NCI-H1048 (cell line): ENCODE data around the gene RIPOR3.
"Not testable (repeated sequence)": the region's sequence is repeated elsewhere in the genome, so short reads cannot be mapped to it uniquely, and the experiment has no call there.

Source experiments
- DNase-seq: peaks from one replicate; lab custom pipeline; 2025; lab: John Stamatoyannopoulos, UW

The RIPOR3 gene

DNA sequence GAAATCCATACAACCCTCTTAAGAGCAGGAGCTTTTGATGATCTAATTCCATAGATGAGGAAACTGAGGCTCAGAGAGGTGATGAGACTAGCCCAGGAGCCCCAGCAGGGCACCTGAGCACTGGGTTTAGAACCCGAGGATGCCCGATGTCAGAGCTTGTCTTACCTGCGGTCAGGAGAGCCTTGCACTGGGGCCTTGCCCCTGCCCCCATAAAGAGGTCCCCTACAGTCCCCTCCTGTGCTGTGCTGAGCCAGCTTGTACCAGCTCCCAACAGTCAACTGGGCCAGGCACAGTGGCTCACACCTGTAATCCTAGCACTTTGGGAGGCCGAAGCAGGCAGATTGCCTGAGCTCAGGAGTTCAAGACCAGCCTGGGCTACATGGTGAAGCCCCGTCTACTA lies 58.6 kb downstream of the RIPOR3 start:
- DNase-seq = no peak

DNA sequence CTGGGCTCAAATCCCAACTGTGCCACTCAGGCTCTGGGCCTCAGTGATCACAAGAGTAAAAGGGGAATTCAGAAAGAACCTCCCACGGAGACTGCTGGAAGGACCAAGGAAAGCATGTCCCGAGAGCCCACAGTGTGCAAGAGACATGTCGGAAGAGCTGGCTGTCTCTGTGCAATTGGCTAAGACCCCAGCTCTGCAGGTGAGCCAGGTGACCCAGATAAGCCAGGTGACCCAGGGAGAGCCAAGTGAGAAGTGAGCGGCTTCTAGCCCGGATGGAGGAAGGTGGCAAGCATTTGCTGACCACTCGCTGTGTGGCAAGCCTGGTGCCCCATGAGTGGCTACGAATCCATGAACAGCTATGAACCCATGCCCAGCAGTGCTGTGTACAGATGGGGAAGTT lies 59.1 kb downstream of the RIPOR3 start:
- no peak for DNase-seq

DNA sequence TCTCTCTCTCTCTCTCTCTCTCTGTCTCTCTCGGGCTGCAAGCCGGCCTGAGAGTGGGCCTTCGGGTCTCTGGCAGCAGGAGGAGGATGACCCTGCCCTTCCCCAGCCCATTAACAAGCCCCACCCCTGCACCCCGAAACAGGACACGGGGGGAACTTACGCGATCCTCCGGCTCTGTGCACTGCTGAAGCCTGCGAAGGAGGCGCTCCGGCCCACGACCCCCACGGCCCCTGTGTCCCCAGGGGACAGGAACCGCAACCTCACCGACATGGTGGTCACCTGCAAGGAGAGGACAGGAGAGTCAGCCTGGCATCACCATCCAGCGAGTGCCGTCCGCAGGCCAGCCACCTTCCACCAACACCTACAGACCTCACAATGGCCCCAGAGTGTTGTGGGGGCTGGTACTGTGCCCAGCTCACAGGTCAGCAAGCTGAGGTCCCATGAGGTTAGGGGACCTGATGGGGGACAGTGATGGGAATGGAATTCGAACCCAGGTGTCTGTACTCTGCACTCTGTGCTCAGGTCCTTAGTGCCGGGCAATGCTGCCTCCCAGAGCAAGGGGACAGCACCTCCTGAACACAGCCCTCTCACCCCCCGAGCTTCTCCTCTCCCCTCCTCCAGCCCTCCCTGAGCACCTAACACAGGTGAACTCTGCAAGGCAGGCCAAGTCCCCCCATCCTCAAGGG lies 60.6 kb downstream of the RIPOR3 start:
- DNase-seq = no peak

DNA sequence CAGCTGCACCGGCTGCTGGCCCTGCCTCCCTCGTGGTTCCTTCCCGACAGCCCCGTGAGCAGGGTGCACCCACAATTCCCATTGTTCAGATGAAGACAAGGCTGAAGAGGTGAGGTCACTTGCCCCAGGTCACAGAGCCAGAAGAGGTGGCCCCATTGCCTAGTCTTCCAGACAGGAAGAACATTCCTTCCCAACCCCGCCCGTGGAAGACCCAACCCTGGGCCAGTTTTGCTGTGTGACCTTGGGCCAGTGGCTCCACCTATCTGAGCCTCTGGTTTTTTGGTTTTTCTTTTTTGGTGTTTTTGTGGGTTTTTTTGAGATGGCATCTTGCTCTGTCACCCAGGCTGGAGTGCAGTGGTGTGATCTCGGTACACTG lies 61.7 kb downstream of the RIPOR3 start:
- no peak for DNase-seq

DNA sequence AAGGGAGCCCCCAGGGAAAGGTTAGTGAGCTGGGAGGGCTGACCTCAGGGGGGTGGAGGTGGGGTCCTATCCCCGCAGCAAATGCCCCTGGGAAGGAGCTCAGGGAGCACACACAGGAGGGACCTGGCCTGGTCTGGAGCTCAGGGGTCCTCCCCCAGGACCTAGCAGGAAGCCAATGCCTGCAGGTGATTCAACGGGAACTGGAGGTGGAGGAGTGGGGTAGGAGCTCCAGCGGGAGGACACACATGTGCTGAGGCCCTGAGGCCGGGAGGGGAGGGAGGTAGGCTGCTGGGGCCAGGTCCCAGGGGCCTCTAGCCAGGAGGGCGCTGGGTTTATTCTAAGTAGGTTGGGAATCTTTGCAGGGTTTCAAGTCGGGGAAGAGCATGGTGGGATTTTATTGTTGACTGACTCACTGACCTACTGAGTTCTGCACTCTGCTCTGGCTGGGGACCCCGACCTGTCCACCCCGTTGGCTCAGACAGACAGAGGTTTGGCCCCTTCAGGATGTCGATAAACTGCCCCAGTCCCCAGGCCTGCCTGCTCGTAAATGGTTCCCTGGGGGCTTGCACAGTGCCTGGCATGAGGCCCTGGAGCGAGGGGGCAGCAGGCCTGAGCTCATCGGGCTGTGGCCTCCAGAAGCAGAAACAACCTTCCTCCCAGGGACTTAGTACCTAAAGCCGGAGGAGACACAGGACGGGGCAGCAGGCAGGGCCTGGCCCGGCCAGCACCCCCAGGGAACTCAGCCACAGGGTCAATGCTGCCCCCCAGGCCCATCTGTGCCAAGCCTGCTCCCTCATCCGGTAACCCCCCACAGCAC lies 62.3 kb downstream of the RIPOR3 start:
- DNase-seq = no peak

DNA sequence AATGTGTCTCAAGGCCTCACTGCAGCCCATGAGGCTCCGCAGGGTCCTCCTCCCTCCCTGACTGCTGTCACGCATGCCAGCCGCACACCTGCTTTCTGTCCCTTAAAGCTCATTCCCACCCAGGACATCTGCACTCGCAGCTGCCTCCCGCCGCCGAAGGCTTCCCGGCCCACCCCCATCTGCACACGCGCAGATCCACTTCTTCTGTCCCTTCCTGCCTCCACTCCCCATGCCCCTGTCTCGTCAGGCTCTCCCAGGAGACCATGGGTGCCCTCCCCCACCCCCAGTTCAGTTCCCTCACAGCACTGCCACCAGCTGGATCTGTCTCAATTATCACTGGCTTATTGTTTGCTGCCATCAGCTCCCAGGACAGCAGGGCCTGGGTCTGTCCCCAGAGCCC lies 63.0 kb downstream of the RIPOR3 start:
- DNase-seq = no peak

DNA sequence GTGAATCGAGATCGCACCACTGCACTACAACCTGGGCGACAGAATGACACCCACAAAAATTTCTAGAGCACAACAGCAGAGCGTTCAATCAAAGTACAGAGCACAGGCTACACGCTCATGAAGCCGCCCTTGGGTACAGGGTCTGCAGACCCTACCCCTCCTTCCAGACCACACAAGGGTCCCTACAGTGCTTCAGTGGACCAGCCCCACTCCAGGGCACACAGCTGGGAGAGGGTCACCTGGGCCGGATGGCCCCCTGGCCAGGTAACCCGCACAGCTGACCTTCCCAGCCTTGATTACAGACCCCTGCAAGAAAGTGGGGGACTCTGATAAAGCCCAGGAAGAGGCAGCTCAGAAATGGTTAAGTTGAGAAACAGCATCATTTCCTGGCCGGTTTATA lies 63.6 kb downstream of the RIPOR3 start:
- no peak for DNase-seq

DNA sequence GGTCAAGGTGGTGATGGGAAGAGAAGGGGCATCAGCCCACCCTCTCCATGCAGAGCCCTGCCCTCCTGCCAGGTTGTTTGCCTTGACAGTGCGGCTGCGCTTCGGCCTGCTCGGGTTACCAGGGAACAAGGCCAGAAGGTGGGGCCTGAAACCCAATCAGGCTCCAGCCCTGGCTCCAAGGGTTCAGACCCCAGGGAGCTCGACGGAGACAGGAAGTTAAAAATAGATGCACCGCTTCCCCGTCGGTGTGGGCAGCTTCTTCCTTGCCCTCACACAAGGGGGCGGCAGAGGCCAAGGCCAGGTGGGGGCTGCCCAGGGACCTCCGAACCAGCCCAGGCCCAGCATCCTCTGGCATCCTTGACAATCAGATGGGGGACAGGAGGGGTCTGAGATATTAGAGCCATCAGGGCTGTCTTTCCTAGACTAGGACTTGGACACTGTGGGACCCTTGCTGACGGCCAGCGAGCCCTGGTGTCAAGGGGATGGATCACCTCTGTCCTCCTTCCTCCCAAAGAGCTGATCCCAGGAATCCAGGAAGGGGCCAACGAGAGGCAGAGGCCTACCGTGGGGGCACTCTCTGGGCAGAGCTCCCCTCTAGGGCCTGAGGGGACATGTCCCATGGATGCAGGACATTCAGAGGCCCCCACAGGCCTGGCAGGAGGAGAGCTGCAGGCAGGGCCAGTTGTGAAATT lies 65.2 kb downstream of the RIPOR3 start:
- no peak for DNase-seq

DNA sequence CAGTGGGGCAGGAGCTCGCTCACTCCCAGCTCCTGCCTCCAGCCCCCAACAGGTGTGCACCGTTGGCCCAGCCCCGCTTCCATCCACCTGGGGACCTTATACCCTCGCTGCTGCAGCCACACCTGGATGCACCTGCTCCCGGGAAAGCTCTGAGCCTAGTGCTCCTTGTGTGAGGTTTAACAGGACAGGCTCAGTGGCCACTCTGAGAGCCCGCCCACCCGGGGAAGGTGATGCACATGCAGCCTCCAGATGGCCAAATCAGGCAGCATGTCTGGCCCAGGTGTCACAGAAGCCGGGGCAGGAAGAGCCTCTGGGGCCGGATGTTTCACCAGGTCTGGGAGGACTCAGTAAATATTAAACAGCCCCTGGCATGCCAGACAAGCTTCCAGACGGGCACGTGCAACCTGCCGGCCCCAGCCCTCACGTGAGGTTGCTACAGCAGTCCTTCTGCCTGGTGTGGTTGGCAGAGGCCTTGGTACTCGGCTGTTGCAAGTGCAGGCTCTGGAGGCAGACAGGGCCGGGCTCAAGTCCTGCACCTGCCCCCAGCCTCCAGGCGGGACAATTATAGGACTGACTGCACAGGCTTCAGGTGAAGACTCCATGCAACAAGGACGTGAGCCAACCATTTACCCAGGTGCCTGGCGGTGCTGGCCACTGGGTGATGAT lies 66.9 kb downstream of the RIPOR3 start:
- no peak for DNase-seq

DNA sequence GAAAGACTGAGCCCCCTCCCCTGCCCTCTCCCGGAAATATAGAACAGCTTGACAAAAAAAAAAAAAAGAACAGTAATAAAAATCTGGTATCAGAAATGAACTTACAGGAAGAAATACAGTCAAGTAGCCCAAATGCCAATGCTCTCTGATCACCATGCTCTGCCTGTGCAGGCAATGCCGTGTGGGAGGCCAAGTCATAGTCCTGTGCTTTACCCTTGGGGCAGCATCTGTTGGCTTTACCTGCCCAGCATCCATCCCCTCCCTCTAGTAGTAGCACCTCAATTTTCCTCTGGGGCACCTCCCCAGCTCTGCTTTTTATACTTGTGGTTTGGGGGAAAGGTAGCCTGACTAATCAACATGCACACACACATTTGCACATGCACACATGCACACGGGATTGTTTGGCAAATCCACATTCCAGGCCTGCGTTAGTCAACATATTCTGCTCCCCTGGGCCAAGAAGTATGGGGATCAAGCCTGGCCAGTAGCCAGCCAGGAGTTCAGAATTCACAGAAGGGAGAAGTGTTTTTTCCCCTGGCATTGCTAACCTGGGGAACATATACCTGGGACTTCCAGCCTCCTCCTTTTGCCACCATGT lies 70.2 kb downstream of the RIPOR3 start:
- DNase-seq = no peak

DNA sequence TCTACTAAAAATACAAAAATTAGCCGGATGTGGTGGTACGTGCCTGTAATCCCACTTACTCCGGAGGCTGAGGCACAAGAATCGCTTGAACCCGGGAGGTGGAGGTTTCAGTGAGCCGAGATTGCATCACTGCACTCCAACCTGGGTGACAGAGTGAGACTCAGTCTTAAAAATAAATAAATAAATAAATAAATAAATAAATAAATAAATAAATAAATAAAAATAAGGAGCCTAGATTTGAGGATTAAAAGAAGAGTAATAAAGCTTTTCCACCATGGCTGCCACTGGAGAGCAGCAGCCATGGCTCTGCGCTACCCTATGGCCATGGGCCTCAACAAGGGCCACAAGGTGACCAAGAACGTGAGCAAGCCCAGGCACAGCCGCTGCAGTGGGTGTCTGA lies 70.9 kb downstream of the RIPOR3 start:
- not testable (repeated sequence) for DNase-seq

DNA sequence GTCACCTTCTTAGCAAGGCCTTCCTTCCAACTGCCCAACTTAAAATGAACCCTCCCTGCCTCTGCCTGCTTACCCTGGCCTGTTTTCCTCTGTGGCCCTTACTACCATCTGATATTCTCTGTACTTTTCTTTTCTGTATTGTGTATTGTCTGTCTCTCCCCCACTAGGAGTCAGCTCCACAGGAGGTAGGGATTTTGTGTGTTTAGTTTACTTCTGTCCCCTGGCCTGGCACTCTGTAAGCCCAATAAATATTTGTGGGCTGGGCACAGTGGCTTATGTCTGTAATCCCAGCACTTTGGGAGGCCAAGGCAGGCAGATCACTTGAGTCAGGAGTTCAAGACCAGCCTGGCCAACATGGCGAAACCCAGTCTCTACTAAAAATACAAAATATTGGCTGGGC lies 72.8 kb downstream of the RIPOR3 start:
- DNase-seq = no peak

DNA sequence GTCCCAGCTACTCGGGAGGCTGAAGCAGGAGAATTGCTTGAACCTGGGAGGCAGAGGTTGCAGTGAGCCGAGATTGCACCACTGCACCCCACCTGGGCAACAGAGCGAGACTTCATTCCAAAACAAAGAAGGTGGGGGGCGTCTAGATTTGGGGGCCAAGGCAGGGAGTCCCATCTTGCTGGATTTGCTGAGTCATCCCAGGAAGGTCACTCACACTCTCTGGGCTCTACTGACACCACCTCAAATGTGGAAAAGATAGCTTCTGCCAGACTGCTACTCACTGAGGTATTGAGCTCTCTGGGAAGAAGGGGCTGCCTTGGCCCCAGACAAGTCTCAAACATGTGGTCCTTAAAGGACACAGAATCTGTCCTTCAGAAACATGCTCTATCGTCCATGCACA lies 74.3 kb downstream of the RIPOR3 start:
- DNase-seq = no peak

DNA sequence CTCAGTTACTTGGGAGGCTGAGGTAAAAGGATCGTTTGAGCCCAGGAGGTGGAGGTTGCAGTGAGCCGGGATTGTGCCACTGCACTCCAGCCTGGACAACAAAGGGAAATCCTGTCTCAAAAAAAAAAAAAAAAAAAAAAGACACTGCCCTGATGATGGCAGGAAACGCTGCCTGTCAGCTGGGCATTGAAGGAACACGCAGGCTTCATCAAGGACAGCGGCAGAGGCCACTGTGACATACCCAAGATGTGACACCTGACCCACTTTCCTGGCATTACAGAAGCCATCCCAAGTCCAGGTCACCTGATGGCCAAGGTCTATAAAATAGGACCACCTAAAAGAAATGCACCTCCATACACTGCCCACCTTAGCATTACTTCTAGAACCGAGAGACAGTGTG lies 75.9 kb downstream of the RIPOR3 start:
- DNase-seq = no peak

DNA sequence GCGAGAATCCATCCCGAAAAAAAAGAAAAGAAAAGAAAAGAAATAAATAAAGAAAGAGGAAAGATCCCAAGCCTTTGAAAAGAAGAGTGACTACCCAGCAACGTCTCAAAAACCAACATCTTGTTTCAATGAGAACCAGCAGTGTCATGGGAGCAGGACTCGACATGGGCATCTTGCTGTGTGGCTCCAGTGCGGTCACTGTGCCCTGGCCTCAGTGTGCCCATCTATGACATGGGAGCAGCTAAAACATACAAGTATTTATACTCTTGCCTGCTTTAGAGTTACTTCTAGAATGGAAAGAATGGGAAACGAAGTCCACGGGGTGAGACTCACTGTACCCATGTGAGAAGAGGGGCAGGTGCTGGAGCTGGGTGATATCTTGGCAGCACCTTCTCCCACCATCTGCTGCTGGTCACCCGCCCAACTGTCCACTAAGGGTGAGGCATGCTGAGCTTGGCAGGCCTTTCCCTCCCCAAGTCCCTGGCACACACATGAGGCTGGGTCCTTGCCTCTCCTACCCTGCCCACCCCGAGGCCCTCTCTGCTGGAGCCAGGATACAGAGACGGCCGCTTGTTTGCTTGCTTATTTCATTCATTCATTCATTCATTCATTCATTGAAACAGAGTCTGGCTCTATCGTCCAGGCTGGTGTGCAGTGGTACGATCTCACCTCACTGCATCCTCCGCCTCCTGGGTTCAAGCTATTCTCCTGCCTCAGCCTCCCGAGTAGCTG lies 77.7 kb downstream of the RIPOR3 start:
- DNase-seq = no peak

DNA sequence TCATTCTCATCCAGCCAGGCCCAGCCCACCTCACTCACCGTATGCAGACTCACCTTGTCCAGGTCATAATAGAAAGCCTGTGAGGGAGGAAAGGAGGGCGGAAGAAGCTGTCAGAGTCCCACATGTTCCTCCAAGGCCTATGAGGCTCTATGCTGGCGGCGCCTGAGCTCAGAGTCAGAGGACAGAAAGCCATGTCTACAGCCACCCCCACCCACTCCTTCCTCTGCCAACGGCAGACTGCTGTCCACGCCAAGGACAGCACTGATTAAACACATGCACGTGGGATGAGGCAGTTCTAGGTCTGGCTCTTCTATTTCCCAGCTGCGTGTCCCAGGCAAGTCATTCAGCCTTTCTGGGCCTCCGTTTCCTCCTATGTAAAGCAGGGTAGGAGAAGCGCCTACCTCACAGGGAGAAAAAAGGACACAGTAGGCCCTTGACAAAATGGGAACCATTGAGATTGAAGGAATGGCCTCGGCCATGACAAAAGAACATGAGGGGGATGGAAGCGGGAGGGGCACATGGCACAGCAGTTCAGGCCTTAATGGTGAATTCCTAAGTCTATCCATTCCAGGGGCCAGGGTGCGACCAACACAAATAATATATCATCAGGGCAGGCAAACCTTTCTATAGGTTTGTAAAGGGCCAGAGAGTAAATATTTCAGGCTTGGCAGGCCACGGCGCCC lies 80.1 kb downstream of the RIPOR3 start:
- no peak for DNase-seq

DNA sequence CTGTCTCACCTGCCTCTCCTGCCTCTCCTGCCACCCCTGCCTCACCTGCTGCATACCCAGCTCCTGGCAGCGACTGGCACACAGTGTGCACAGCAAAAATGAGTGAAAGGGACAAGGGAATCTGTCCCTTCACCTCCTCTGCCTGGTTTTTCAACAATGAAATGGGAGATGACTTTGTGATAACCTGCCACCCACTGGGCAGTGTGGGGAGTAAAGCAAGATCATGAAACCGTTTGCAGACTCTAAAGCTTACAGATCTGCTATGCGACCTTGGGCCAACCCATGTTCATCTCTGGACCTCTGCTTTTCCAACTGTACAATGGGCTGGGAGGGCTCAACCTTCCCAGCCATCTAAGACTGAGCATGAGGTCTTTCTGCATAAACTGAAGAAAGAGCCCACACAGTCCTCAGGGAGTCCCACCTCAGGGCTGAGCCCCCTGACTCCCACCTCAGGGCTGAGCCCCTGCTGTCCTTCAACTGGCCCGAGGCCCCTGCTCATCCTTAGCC lies 81.1 kb downstream of the RIPOR3 start:
- DNase-seq = no peak

DNA sequence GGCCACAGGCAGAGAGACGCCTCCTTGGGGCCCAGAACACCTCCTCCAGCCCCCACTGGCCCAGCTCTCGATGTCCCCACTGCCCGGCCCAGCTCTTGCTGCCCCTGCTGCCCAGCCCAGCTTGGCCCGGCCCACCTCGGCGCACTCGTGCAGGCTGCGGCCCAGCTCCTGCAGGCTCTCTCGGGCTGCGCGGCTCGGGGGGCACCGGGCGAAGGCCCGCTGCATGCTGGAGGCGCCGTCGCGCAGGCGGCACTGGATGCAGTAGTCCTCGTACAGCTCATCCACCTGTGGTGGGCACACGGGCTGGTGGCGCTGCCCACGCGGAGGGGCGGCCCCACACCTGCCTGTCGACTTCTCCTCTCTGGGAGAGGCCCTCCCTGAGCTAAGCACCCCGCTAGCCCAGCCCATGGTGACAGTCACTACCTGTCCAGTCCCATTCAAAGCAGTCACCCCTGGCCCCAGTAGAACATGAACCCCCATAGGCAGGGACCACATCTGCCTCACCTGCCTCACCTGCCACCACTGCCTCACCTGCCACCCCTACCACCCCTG lies 81.8 kb downstream of the RIPOR3 start:
- DNase-seq = no peak

DNA sequence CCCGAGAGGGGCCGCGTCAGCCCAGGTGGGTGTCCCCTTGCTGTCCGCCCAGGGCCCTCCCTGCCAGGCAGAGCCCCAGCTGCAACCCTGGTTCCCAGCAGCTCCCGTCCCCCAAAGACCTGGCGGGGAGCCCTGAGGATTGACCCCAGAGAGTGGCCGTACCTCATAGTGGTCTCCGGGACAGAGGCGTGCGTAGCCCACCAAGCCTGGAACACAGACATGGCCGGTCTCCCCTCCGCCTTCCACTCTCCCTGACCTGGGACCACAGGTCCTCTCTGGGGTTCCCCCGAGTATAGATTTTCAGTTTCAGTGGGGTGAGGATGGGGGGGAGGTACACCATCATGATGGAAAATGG lies 82.6 kb downstream of the RIPOR3 start:
- no peak for DNase-seq
